ENCODE results near the gene ANGPTL1.

GRCh38 chr1:178844436-178844835, 26.4 kb downstream of the ANGPTL1 start:
- TF ChIP-seq, protein P1, sequence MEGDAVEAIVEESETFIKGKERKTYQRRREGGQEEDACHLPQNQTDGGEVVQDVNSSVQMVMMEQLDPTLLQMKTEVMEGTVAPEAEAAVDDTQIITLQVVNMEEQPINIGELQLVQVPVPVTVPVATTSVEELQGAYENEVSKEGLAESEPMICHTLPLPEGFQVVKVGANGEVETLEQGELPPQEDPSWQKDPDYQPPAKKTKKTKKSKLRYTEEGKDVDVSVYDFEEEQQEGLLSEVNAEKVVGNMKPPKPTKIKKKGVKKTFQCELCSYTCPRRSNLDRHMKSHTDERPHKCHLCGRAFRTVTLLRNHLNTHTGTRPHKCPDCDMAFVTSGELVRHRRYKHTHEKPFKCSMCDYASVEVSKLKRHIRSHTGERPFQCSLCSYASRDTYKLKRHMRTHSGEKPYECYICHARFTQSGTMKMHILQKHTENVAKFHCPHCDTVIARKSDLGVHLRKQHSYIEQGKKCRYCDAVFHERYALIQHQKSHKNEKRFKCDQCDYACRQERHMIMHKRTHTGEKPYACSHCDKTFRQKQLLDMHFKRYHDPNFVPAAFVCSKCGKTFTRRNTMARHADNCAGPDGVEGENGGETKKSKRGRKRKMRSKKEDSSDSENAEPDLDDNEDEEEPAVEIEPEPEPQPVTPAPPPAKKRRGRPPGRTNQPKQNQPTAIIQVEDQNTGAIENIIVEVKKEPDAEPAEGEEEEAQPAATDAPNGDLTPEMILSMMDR (IDR thresholded peaks at IDR 0.05; ENCODE audit: poor library complexity, severe bottlenecking): no peak
- TF ChIP-seq, protein P2, sequence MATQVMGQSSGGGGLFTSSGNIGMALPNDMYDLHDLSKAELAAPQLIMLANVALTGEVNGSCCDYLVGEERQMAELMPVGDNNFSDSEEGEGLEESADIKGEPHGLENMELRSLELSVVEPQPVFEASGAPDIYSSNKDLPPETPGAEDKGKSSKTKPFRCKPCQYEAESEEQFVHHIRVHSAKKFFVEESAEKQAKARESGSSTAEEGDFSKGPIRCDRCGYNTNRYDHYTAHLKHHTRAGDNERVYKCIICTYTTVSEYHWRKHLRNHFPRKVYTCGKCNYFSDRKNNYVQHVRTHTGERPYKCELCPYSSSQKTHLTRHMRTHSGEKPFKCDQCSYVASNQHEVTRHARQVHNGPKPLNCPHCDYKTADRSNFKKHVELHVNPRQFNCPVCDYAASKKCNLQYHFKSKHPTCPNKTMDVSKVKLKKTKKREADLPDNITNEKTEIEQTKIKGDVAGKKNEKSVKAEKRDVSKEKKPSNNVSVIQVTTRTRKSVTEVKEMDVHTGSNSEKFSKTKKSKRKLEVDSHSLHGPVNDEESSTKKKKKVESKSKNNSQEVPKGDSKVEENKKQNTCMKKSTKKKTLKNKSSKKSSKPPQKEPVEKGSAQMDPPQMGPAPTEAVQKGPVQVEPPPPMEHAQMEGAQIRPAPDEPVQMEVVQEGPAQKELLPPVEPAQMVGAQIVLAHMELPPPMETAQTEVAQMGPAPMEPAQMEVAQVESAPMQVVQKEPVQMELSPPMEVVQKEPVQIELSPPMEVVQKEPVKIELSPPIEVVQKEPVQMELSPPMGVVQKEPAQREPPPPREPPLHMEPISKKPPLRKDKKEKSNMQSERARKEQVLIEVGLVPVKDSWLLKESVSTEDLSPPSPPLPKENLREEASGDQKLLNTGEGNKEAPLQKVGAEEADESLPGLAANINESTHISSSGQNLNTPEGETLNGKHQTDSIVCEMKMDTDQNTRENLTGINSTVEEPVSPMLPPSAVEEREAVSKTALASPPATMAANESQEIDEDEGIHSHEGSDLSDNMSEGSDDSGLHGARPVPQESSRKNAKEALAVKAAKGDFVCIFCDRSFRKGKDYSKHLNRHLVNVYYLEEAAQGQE (IDR thresholded peaks at IDR 0.05; ENCODE audit: borderline replicate concordance): no peak
- TF ChIP-seq EP300 (conservative IDR thresholded peaks at IDR 0.05; ENCODE audit: poor library complexity, severe bottlenecking) (no peak), POLR2AphosphoS5 (IDR thresholded peaks at IDR 0.05) (no peak), EZH2 (IDR thresholded peaks at IDR 0.05; ENCODE audit: borderline replicate concordance, insufficient read depth, low read length, poor library complexity, severe bottlenecking) (no peak), SMC3 (conservative IDR thresholded peaks at IDR 0.05; ENCODE audit: poor library complexity) (no peak)

Measured in neural cell (in vitro differentiated cells).